Cerebellar nuclear complex (tissue), 1 donor: Measurements from ENCODE around the gene ATRN.
"Not testable (repeated sequence)": the region's sequence is repeated elsewhere in the genome, so short reads cannot be mapped to it uniquely, and the experiment has no call there.

Experiments
- DNase-seq, 2 experiments: peaks; one replicate each; lab custom pipeline; 2025; lab: John Stamatoyannopoulos, UW

Gene ATRN

GRCh38 chr20:3470208-3470626, 601 bp upstream of the ATRN start:
- no peak for DNase-seq

GRCh38 chr20:3471397-3472021, 691 bp downstream of the ATRN start:
- DNase-seq, result no peak

- DNase-seq, result no peak
Observed at GRCh38 chr20:3472105-3472504, 1.3 kb downstream of the ATRN start.

- no peak for DNase-seq
Observed at GRCh38 chr20:3473324-3473723, 2.5 kb downstream of the ATRN start.

- no peak for DNase-seq
Observed at GRCh38 chr20:3473944-3474343, 3.1 kb downstream of the ATRN start.

GRCh38 chr20:3477003-3477860, 6.4 kb downstream of the ATRN start:
- not testable (repeated sequence) for DNase-seq

GRCh38 chr20:3477861-3478544, 7.2 kb downstream of the ATRN start:
- no peak for DNase-seq

- DNase-seq, result no peak
Observed at GRCh38 chr20:3479025-3479424, 8.2 kb downstream of the ATRN start.

GRCh38 chr20:3479759-3480615, 9.2 kb downstream of the ATRN start:
- no peak for DNase-seq

GRCh38 chr20:3483309-3483708, 12.5 kb downstream of the ATRN start:
- DNase-seq, result no peak

GRCh38 chr20:3483784-3484183, 13.0 kb downstream of the ATRN start:
- DNase-seq, result no peak

- no peak for DNase-seq
Observed at GRCh38 chr20:3485913-3486312, 15.1 kb downstream of the ATRN start.

GRCh38 chr20:3486850-3487249, 16.0 kb downstream of the ATRN start:
- DNase-seq, result no peak

GRCh38 chr20:3492669-3493068, 21.9 kb downstream of the ATRN start:
- no peak for DNase-seq

GRCh38 chr20:3494218-3494617, 23.4 kb downstream of the ATRN start:
- DNase-seq, result no peak

- no peak for DNase-seq
Observed at GRCh38 chr20:3502878-3503277, 32.1 kb downstream of the ATRN start.

- DNase-seq, result no peak
Observed at GRCh38 chr20:3505148-3505547, 34.3 kb downstream of the ATRN start.

GRCh38 chr20:3509064-3509463, 38.2 kb downstream of the ATRN start:
- DNase-seq, result no peak

GRCh38 chr20:3510110-3510509, 39.3 kb downstream of the ATRN start:
- no peak for DNase-seq

GRCh38 chr20:3512239-3512638, 41.4 kb downstream of the ATRN start:
- not testable (repeated sequence) for DNase-seq

- DNase-seq, result no peak
Observed at GRCh38 chr20:3514012-3514642, 43.3 kb downstream of the ATRN start.
